SW480 (cell line): Measurements from ENCODE around the gene DOCK1.

ENCODE experiments used
- DNase-seq: peaks from one replicate; pipeline ENCODE4 v3.0.0-alpha.2; 2016; ENCODE audit warnings: low spot score

Gene DOCK1

DNA sequence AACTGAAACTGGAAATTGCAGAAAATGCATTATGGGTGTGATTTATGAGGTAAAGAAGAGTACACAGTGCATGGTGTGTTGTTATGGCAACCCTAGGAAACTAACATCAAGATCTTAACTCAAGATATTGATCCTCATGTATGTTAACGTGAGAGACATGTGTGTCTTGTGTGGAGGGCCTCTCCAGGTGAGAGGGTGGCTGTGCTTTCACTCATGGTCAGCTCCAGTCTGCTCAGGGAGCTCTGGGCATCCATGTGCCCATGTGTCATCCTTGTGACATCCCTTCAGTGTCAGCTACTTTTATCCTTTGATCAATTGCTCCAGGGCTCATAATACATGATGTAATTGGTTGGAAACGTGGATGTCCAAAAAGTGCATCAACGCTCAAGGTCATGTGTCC, 316.1 kb downstream of the DOCK1 start:
- DNase-seq, result no peak

DNA sequence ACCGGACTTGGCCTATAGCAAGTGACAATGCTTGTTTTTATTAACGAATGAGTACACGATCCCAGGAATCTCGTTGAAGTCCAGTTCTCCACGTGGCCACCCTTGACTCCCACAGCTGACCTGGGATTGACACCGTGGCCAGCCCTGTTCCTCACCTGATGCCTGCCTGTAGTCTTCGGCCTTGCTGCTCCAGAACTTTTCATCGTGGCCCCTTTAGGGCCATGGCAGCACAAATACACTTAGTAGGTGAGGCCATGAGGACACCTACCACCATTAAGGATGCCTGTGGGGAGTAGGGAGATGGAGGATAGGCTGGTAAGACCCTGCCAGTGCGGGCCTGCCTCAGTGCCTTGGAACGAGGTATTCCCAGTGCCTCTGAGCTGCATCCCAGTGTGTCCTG, 321.8 kb downstream of the DOCK1 start:
- DNase-seq, result no peak

DNA sequence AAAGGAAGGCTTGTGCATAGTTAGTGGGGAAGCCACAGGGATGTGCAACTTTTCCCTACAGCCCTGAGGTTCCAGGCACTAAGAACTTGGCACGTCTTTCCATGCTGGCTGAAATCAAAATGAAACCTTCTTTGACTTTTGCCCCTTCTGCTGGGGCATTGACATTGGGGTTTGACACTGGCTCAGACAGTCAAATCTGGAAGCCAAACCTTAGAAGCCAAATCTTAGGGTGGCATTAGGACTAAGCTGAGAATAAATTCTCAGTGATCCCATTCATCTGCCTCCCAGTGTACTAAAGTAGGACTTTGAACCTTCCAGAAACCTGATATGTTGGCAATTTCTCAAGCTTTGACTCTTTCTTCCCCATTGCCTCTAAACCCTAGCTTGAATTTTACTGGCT, 322.4 kb downstream of the DOCK1 start:
- no peak for DNase-seq

DNA sequence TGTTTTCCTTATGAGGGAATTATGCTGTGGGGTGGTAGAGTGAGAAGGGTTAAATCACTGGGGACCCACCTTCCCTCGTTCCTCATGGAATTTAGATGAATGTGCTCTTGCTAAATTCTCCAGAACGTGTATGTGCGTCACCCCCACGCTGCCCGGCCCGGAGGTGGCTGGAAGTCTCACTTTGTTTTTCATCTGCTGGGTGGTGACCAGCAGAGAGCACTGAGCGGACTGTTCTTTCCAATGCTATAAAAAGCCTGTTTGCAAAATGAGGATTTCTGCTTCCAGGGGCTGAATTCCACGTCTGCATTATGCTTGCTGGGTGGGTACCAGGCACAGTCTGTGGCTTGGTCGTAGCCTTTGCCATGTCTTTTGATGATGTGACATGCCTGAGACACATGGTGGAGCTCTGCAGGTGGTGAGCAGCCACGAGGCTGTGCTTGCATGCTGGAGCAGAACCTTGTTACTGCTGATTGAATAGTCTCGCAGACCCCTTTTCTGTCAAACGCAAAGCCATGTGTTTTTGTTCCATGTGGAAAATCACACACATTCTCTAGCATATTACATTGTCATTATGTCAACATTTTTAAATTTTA, 323.1 kb downstream of the DOCK1 start:
- DNase-seq, result no peak

DNA sequence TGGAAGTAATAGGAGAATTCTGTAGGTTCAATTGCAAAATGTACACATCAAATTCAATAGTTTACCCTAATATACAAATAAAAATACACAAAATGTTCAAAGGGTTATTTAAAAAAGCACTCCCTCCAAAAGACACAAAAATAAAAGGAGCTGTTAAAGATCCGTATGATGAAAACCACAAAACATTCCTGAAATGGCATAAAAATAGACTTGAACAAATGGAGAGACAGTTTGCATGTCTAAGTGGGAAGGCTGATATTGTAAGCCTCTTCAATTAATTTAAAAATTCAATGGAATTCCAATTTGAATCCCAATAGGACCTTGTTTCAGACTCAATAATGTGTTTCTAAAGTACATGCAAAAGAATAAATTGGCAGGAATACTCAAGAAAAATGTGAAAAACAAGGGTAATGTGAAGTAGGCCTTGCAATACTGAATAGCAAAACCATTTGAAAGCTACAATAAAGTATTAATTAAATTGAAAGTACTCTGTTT, 329.1 kb downstream of the DOCK1 start:
- DNase-seq, result no peak

DNA sequence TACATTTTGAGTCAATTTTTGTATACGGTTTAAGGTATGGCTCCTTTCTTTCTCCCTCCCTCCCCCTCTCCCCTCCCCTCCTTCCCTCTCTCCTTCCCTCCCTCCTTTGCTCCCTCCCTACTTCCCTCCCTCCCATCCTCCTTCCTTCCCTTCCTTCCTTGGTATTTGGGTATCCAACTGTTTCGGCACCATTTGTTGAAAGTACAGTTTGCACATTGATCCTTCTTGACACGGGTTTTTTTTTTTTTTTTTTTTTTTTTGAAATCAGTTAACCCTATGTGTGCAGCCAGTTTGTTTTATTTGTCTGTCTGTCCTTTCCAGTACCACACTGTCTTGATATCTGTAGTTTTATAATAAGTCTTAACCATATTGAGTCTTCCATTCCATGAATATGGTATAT, 331.0 kb downstream of the DOCK1 start:
- DNase-seq, result no peak

DNA sequence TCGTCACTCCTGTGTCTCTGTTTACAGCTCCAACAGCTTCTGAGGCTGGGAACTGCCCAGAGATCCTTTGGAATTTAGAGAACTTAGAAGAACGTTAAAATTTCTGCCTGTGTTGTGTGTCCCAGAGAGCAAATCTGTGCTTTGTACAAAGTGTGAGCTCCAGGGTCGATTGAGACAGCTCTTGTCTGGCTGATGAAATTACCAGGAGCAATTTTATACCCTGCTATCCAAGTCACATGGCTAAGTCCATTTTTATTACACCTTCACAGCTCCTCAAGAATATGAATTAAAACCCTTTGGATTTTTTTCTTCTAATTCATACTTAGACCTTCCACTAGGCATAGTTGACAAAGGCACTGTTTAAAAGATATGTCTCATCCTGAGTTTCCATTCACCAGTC, 337.7 kb downstream of the DOCK1 start:
- no peak for DNase-seq

DNA sequence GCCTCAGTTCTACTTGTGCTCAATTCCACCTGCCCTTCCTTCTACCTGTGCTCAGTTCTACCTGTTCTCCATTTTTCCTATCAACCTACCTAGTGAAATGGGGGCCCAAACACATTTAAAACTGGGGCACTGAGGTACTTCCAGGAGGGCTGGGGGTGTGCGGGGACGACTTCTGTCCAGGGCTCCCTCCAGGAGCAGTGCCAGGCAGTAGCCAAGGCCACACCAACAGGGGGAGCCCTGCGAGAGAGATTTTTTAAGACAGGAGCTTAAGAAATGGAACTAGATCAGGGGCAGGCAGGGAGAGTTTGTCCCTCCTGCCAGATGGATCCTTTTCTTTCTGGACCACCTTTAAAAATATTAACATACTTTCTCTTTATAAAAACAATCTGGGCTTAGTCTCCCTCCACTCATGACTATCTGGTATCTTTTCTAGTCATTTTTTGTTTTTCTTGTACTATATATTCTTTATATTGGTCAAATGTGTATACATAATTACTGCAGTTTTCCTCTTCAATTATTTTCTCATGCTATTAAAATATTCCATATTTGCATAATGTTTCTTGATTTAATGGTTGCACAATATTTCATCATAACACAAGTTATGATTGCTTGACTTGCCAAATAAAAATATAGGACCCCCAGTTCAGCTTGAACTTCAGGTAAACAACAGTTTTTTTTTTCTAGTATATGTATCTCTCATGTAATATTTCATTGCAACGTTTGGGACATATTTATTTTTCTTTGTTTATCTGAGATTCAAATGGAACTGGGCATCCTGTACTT, 338.5 kb downstream of the DOCK1 start:
- peak; percentile 16 for DNase-seq

DNA sequence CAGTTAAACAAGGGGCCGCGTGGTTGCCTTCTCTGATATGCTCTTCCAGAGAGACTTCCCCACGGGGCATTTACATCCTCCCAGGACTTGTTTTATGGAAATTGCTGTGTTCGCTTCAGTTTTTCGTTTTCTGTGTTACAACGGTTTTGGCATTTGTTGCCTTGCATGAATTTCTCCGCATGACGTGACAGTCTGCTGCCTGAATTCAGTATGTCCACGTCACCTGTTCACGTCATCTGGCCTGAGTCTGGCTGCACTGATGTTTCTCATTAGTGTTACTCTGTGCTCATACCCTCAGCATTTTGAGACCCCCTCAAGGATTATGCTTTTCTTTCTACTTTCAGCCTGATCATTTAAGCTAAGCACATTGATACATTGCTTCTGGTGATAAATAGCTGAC, 340.2 kb downstream of the DOCK1 start:
- no peak for DNase-seq

DNA sequence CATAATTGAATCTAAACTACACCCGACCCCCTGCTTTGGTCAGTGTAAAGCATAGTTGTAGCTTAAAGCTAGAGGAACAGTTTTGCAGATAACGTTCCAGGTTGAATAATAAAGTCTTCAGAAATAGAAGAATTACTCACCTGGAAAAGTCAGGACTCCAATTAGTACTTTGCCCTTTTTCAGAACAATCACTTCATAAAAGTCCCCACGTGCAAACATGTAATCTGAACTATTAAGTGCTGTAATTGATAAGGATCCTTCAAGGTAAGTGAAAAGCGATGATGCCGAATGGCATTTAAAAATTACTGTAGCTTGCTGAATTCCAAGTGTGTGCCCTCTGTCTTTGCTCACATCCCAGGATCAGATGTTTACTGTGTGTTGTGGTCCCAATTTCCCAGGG, 344.8 kb downstream of the DOCK1 start:
- no peak for DNase-seq

DNA sequence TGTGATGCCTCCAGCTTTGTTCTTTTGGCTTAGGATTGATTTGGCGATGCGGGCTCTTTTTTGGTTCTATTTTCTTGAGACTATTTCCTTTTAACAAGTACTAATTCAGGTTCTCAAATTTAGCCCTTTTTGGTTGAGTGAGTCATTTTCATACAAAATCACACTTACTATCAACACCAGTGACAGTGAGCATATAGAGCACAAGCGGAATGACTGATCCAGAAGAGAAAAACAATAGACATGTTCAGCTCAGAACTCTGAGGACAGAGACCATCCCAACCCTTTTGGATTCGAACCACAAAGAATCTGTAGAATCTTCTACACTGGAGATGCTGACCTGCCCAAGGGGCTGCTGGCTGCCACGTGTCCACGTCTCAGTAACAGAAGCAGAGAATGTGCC, 347.6 kb downstream of the DOCK1 start:
- no peak for DNase-seq

DNA sequence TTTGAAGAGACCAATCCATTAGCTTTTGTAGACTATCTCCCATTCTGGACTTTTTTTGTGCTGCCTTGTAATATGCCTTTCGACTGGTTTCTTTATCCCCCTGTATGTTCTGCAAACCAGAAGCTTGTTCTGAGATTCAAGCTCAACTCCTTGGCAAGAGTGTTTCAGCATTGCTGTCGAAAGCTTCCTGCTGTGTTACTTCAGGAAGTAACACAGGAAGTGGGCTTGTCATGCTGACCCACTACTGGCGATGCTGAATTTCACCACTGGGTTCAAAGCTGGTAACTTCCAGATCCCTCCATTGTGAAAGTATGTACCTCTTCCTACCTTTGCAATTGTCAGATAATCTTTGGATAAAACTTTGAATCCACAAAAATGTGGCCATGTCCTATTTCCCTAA, 349.0 kb downstream of the DOCK1 start:
- DNase-seq, result no peak

DNA sequence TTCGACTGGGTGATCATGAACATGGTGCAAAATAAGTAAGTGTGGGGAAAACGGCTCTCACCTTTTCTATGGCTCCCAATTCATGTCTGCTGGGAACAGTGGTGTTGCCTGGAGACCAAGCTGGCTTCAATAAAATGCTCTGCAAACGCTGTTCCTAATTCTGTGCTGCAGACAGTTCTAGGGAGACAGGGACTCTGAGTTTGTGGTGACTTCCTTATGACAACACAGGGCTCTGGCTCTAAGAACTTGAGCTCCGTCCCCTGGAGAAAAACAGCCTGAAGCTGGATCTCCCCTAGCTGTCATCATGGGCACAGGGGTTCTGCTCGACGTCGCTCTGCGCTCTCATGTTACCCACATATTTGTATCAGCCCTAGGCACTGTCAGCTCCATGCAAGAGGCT, 352.2 kb downstream of the DOCK1 start:
- DNase-seq, result no peak

DNA sequence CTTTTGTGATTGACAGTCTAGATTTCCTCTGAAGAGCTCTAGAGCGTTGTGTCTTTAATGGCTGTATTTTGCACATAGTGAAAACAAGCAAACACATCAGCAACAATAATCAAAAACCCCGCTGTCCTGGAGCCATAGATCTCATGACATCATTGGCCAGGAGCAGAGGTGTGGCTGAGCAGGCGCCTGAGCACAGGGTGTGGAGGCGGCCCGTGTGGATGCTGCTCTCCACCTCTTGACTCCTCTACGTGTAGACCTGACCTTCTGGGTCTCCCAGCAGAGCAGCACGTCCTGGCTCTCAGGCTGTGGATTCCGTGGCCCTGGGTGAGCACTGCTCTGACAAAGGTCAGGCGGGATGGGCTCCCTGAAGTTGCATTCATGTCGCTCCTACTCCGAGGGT, 354.1 kb downstream of the DOCK1 start:
- DNase-seq, result no peak

DNA sequence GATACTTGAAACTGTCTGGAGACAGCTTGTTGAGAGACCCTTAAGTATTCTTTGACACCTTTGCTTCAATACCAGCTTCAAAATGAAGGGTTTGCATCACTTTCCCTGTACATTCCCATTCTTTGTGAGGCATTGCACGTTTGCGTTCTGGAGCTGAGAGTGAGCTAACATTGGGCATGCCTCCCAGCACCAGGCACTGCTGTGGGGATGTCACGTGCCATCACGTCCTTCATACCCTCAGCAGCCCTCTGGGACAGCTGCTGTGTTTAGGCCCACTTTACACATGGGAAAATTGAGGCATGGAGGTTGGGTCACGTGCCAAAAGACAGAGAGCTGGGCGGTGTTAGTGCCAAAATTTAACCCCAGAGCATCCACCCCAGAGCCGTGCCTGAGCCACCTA, 357.4 kb downstream of the DOCK1 start:
- no peak for DNase-seq

DNA sequence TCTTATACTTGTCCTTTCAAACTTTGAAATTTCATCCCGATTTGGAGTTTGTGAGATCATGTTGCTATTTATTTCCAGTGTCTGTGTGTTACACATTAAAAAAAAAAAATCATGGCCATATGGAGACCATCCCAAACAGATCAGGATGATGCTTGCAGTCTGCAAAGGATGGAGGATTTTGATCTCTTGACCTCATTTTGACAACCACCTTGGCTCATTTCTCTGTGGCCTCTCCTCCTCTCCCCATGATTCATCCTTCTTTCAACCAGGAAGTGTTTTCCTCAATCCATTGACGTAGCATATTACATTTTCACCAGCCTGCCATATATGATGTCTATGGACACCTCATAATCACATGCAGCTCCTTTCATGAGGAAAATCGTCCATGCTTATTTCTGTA, 360.1 kb downstream of the DOCK1 start:
- no peak for DNase-seq

DNA sequence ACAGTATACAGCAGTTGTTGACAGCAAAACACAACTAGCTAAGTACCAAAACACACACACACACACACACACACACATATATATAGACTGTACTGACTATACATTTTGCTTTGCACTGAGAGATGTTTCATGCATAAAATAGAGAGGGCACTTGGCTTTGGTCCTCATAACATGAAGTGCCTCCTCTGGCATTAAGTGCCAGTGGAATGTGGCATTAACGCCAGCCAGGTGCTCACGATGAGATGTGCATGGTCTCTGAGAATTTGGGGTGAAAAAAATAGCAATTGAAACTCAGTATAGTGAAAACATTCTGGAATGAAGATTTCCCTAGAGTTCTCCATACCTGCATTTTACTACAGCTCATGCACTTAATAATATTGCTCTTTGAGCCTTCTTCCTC, 361.2 kb downstream of the DOCK1 start:
- no peak for DNase-seq

DNA sequence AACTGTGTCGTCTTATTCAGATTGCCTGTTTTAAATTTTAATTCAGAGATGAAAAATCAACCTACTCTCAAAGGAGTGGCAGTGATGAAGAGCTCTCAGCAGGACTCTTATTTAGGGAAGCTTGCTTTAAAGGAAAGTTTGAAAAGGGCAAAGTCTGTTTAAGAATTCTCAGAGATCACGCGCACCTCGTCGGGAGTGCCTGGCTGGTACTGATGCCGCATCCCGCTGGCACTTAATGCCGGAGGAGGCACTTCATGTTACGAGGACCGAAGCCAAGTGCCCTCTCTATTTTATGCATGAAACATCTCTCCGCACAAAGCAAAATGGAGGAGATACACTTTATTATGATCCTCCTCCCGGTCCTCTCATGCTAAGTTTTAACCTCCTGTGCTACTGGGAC, 362.2 kb downstream of the DOCK1 start:
- no peak for DNase-seq

DNA sequence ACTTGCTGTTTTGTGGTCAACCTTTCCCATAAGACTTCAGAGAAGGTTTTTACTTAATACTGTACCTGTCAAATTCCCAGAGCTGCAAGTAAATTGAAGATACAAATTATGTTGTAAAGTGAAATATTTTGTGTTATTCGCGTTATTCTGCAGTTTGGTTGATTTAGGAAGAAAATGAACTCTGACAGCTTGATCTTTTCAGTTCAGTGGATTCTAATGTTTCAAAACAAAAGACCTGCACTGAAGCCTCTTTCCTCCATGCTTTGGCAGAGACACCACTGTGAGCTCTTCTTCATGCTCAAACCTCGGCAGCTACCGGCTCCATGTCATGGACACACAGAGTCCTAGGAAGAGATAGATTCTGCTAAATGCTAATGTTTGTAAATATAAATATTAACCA, 366.8 kb downstream of the DOCK1 start:
- DNase-seq, result no peak

DNA sequence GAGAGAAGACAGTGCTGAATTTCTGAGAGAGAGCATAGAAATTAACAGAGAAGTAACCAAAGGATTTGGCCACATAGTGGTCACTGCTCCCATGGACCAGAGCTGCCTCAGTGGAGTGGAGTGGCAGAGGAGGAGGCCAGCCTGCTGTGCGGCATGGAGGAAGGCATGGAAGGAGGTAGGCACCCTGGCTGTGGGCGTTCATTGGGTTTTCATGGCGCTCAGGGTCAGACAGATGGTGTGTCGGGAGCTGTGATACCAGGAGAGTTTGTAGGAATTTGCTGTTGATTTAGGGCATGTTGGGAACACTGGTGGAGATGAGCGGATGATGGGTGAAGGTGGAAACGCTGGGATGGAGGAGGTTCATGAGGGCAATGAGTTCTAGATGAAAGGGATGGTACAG, 370.0 kb downstream of the DOCK1 start:
- DNase-seq, result no peak

DNA sequence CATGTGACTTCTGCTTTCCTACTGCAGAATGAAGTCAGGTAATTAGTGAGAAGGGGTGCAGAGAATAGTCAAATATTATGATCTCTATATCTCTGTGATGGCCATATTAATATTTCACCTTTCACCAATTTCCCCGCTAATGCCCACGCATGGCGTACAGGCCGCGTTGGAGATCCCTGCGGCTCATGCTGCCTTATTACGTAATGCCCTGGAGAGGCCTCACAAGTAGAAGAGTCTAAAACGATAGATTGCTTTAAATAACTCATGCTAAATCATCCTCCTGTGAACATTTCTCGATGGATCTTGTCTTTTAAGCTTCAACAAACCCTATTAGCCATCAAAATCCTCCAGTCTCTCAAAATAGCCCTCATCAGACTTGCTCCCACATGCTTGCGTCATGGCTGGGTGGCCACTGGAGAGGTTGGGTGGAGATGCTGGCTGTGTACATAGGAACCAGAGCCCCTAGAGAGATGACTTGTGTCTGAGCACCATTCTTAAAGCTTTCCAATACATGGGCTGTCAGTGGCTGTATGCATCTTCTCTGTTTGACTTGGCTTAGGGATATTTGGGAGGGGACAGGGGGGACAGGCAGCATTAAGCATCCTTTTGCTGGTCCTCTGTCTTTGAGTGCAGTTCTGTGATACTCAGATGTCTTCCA, 370.7 kb downstream of the DOCK1 start:
- no peak for DNase-seq

DNA sequence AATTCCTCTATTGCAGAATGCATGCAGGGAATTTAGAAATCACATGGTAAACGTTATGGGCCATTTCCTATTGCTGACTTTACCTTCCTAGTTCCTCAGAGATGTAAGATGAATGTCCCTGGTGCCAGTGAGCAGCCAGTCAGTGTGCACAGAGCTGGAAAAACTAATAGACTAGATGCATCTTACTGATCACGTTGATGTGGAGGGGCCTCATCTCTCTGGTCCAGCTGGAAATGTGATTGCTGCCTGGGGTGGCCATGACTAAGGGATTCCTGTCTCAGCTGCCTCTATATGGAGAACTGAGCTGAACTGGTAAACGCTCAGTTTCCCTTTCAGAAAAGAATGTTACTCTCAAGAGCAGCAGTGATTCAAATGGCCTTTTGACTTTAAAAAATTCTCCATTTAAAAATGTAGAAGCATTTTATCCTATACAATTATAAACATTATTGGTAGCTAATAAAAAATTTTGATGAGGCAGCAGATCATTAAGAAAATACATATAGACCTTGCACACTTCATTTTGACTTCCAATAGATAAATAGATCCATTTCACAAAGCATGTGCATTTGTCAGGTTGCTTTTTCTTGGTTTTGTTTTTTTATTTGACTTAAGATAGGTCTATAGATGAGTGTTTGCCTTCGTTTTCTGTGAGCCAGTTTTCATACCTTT, 371.7 kb downstream of the DOCK1 start:
- DNase-seq, result no peak

DNA sequence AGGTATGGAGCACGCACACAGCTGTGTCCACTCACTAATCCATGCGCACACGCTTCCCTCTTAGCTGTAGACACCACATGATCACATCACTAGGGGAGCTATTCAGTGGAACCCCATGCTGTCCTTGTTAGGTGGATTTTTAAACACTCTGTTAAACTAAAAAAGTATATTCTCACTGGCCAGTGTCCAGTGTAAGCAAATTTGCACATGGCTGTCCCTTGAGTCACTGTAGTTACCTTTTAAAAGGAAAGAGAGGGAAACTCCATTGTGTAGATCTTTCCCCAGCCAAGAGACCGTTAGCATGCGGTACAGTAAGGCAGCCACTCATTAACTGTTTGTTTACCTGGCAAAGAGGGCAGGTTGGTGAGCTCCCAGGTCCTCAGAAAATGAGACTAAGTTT, 372.8 kb downstream of the DOCK1 start:
- no peak for DNase-seq
